Fibroblast of pulmonary artery (primary cell): ENCODE measurements around the gene FASTK.

Source experiments
- DNase-seq: peaks from one replicate; pipeline ENCODE4 v3.0.0-alpha.2; 2010; ENCODE audit warnings: low read depth
- H3K4me3 ChIP-seq: replicated peaks from 2 replicates; pipeline ENCODE4 v1.5.1; 2011; ENCODE audit warnings: low read depth, mild to moderate bottlenecking, control low read depth, low read length, moderate library complexity
- TF ChIP-seq, protein P1 (sequence below): IDR thresholded peaks from 2 replicates; pipeline ENCODE4 v1.5.1; 2011; ENCODE audit warnings: mild to moderate bottlenecking, control low read depth, low read length, inconsistent platforms; ENCODE audit errors: missing control alignments

Gene FASTK

DNA sequence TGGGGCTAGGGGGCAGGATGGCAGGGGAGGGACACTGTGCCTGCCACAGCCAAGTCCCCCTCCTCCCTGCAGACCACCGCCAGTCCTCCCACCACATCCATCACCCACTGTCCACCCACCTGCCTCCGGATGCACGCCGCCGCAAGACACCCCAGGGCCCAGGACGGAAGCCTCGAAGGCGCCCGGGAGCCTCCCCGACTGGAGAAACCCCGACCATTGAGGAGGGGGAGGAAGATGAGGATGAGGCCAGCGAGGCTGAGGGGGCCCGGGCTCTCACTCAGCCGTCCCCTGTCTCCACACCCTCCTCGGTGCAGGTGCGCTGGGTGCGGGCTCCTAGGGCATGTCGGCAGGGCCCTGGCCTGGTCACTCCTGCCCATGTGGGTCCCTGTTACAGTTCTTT lies 16.2 kb downstream of the FASTK start:
- no peak overlapping the region for H3K4me3 ChIP-seq
- TF ChIP-seq, protein P1, sequence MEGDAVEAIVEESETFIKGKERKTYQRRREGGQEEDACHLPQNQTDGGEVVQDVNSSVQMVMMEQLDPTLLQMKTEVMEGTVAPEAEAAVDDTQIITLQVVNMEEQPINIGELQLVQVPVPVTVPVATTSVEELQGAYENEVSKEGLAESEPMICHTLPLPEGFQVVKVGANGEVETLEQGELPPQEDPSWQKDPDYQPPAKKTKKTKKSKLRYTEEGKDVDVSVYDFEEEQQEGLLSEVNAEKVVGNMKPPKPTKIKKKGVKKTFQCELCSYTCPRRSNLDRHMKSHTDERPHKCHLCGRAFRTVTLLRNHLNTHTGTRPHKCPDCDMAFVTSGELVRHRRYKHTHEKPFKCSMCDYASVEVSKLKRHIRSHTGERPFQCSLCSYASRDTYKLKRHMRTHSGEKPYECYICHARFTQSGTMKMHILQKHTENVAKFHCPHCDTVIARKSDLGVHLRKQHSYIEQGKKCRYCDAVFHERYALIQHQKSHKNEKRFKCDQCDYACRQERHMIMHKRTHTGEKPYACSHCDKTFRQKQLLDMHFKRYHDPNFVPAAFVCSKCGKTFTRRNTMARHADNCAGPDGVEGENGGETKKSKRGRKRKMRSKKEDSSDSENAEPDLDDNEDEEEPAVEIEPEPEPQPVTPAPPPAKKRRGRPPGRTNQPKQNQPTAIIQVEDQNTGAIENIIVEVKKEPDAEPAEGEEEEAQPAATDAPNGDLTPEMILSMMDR = no peak

DNA sequence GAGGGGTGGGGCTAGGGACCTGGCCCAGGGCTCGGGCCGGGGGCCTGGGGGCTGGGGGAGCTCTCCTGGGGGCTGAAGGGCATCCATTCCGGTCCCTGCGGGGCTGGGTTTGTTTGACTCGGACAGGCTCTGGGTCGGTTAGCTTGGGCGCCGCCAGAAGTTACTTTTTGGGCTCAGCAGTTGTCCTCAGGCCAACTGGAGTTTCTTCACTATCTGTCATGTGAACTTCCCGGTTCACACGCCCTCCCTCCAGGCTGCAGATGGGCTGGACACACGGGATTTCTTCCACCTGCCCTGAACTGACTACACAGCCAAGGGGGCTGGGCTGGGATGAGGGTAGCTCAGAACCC lies 17.4 kb downstream of the FASTK start:
- peak; percentile 60 for DNase-seq
- TF ChIP-seq, protein P1 = no peak
- no peak overlapping the region for H3K4me3 ChIP-seq

More for the DNA sequence above, 16.2 kb downstream of the FASTK start:
- DNase-seq = no peak

DNA sequence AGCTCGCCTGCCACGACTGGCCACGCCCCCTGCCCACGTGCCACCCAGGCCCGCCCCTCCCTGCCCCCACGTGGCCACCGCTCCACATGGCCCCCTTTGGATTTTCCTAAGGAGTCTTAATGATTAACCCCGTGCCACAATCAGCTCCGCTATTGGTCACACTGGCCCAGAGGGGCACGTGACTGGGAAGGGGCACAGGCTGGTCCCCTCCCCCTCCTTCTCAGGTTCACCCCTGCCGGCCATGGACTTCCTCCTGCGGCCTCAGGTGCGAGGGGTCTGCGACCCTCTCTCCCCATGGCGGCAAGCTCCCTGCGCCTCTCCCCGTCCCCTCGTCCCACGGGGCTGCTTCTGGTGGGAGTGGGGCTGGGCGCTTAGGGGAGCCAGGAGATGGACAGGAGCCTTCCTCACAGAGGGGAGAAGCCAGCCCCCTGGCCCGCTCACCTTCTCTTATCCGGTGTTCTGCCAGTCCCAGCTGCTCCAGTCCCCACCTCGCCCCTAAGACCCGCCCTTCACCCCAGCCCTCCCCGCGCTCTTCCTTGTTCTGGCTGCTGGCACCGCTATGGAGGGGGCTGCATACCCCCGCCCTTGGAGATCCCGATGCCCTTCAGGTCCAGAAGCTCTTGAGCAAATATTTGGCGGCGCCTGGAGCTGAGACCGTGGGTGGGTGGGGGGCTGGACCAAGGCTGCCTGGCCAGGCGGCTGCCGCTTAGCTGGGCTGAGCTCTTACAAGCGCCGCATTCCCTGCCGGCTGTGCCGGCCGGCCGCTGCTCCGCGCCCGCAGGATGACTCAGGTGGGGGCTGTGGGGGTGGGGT lies 18.0 kb downstream of the FASTK start:
- DNase-seq = peak; percentile 52
- TF ChIP-seq, protein P1 = no peak
- peak overlapping the region; percentile 31 for H3K4me3 ChIP-seq

DNA sequence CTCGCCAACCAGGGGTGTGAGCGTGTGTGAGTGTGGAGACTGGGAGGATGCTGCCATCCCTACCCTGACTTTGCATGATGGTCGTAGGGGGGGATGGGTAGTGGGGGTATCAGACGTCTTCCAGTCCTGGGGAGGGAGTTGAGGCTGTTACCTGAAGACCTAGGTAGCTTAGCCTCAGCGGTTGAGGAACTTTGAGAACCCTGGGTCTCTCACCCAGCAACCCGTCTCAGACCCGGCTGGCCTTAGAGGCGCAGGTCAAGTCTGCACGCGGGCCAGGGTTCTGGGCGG lies 18.6 kb downstream of the FASTK start:
- no peak for DNase-seq

DNA sequence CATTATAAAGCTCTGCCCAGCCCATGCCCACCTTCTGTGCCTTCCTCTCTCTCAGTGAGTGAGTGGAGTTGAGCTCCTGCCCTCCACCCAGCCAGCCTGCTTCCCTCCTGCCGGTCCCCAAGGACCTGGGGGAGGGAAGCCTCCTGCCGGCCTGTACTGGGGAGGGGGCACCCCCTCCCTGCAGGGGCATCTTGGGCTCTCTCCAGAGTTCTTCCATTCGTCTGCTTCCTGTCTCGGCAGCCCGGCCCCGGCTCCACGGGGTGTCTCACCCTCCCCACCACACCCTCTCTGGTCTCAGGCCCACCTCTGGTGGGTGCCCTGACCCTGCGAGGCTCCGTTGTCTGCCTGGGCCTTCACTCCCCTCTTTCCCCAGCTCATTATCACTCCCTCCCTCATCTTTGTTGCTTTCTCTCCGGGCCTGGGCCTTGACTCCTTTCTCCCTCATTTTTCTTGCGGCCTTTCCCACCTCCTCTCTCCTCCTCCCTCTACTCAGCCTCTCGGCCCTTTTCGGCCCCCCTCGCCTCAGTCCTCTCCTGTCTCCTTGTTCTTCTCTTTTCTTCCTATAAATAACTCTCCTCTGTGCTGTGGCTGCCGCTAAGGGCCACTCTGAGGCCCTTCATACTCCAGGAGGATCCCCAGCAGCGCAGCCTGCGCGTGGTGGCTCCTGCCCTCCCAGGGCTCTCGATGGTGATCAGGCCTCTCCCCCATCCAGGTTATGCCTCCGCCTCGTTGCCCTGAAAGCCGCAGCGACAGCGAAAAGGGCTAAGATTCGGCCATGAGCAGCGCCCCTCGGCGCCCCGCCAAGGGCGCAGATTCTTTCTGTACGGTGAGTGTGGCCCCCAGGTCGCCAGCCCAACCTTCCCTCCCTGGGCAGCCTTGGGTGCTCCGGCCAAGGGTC lies 19.1 kb downstream of the FASTK start:
- no peak for DNase-seq
- peak overlapping the region; percentile 83 for H3K4me3 ChIP-seq
- TF ChIP-seq, protein P1 = no peak

More for the DNA sequence above, 18.6 kb downstream of the FASTK start:
- TF ChIP-seq, protein P1 = no peak
- H3K4me3 ChIP-seq = peak overlapping the region; percentile 83

DNA sequence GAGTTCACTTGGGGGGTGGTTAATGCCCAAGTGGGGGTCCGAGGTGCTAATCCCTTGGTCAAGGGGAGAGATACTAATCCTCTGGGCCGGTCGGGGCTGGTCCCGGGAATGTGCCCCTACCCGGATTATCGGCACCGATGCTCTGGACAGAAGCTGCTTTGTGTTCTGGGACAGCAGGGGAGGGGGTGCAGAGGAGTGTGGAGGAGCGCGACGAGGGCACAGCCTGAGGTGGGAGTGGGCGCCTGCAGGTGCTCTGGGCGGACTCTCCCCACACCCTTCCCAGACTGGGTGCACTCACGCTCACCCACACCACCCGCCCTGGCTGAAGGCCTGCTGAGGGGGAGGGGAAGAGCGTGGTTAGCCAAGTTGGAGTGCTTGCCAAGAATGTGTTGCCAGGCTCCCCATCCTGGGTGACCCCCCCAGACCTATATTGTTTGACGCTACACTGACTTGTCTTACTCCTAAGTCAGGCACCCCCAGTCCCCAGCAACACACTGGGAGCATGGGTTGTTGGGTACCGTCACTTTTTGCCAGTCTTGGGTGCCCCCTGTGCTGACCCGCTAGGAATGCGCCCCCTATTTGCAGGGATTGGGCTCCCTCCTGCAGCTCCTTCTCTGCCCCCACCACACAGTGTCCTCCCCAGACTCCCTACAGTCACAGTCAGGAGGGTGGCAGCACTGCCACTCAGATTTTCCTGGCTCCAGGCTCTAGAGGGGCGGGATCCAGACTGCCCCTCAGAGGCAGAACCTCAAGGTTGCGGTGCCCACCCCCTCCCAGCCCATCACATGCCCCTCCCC lies 20.0 kb downstream of the FASTK start:
- TF ChIP-seq, protein P1 = peak; percentile 9
- H3K4me3 ChIP-seq = peak overlapping the region; percentile 83
- DNase-seq = peak; percentile 64
